Skeletal muscle satellite cell (primary cell): ENCODE measurements around the gene NSUN4.
"Not testable (repeated sequence)": the region's sequence is repeated elsewhere in the genome, so short reads cannot be mapped to it uniquely, and the experiment has no call there.

Experiments used
- H3K27me3 ChIP-seq: 2 replicates; pipeline ENCODE4 v1.7.0; 2013; ENCODE audit warnings: low read length; ENCODE audit not compliant: control insufficient read depth, insufficient read depth
- H3K36me3 ChIP-seq: 2 replicates; pipeline ENCODE4 v1.7.0; 2013; ENCODE audit warnings: mild to moderate bottlenecking, control low read depth, low read length; ENCODE audit not compliant: insufficient read depth
- H3K4me1 ChIP-seq: 2 replicates; pipeline ENCODE4 v1.7.0; 2013; ENCODE audit warnings: low read length; ENCODE audit not compliant: control insufficient read depth, insufficient read depth
- H3K4me2 ChIP-seq: 2 replicates; pipeline ENCODE4 v1.7.0; 2013; ENCODE audit warnings: mild to moderate bottlenecking, low read length
- H3K4me3 ChIP-seq: 2 replicates; pipeline ENCODE4 v1.7.0; 2013; ENCODE audit warnings: low read length
- H3K9ac ChIP-seq: 2 replicates; pipeline ENCODE4 v1.7.0; 2013; ENCODE audit warnings: mild to moderate bottlenecking, low read depth, low read length, moderate library complexity
- H3K9me3 ChIP-seq: replicated peaks from 2 replicates; pipeline ENCODE4 v1.7.0; 2013; ENCODE audit warnings: mild to moderate bottlenecking, control low read depth, low read length

The NSUN4 gene

DNA sequence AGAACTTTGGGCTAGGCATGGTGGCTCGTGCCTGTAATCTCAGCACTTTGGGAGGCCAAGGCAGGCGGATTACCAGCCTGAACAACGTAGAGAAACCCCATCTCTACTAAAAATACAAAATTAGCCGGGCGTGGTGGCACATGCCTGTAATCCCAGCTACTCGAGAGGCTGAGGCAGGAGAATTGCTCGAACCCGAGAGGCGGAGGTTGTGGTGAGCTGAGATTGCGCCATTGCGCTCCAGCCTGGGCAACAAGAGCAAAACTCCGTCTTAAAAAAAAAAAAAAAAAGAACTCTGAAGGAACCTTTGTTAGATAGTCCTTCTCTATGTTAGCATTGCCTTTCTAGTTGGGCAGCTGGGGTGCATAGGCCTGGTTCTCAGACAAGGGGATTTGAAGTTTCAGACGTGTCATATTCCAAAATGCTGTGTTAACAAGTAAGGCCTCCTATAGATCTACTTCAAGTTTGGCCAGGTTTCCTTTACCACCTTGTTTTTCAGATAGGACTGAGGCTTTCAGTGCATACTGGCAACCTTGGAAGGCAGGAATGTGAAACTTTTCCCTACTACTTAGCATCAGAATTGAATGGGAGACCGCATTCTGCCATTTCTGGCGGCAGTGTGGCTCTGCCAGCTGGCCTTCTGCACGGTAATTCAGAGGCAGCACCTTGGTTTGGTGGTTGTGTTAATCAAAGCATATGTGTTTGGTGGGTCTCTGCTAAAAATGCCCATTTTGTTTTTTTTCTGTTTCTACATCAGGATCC, 31.0 kb upstream of the NSUN4 start:
- Histone ChIP-seq H3K36me3 (peaks cover 42% of the 10 kb centered on the region), H3K9ac (no peak overlapping the region)

DNA sequence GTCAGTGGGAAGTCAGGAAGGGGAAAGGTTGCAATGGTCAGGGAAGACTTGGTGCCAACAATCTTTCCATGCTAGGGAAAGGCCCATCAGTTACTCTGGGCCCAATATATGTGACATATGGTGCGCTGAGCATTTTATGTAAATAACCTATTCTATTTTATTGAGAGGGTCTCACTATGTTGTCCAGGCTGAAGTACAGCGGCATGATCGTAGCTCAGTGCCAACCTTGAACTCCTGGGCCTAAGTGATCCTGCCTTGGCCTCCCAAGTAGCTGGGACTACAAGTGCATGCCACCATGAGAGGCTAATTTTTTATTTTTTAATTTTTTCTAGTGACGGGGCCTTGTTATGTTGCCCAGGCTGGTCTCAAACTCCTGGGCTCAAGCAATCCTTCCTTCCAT, 30.3 kb upstream of the NSUN4 start:
- Histone ChIP-seq H3K4me2 (no peak overlapping the region), H3K36me3 (peaks cover 46% of the 10 kb centered on the region), H3K9me3 (no peaks in the 10 kb centered on the region), H3K4me3 (no peak overlapping the region), H3K9ac (no peak overlapping the region), H3K4me1 (peaks cover 11% of the 10 kb centered on the region), H3K27me3 (no peaks in the 10 kb centered on the region)

More for the DNA sequence above, 31.0 kb upstream of the NSUN4 start:
- no peak overlapping the region for H3K4me3 ChIP-seq
- peaks cover 9% of the 10 kb centered on the region for H3K4me1 ChIP-seq
- H3K9me3 ChIP-seq, result no peaks in the 10 kb centered on the region
- H3K27me3 ChIP-seq, result no peaks in the 10 kb centered on the region
- no peak overlapping the region for H3K4me2 ChIP-seq

DNA sequence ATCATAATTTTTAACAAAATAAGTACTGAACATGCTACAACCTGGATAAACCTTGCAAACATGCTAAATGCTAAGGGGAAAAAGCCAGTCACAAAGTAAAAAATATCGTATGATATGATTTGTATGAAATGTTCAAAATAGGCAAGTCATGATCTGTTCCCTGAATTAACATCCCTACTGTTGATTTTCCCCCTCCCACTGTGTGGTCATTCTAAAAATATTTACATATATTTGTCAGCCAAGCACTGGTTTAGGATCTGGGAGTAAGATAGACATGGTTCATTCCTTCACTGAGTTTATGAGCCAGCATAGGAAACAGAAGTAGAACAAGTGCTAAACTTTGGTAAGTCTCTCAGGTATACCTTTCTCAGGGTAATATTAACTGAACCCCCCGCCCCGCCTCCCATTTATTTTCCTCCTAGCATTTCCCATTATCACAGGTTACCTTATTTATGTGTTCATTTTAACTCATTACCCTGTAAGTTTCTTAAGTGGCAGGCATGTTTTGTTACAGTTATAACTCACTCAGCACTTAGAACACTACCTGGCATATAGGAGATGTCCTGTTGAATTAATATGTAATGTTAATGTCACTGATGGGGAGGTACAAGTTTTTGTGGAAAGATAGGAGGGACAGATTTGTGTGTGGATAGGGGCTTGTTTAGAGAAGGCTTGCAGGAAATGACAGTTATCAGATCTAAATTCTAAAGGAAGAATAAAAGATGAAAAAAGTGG, 24.8 kb upstream of the NSUN4 start:
- Histone ChIP-seq H3K4me2 (no peak overlapping the region), H3K4me1 (peaks cover 11% of the 10 kb centered on the region), H3K27me3 (no peaks in the 10 kb centered on the region), H3K4me3 (no peak overlapping the region), H3K9ac (no peak overlapping the region), H3K9me3 (no peaks in the 10 kb centered on the region), H3K36me3 (peaks cover 33% of the 10 kb centered on the region)

DNA sequence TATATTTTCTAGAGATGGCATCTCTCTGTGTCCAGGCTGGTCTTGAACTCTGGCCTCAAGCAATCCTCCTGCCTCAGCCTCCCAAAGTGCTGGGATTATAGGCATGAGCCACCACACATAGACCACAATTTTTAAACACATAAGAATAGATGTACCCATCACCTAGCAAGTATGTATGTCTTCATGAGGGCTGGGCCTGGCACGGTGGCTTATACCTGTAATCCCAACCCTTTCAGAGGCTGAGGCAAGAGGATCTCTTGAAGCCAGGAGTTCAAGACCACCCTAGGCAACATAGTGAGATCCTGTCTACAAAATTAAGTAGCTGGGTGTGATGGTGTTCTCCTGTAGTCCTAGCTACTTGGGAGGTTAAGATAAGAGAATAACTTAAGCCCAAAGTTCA, 23.3 kb upstream of the NSUN4 start:
- H3K9ac ChIP-seq, result no peak overlapping the region
- H3K27me3 ChIP-seq, result no peaks in the 10 kb centered on the region
- no peak overlapping the region for H3K4me3 ChIP-seq
- H3K4me2 ChIP-seq, result no peak overlapping the region
- peaks cover 26% of the 10 kb centered on the region for H3K36me3 ChIP-seq
- peaks cover 11% of the 10 kb centered on the region for H3K4me1 ChIP-seq
- no peaks in the 10 kb centered on the region for H3K9me3 ChIP-seq

DNA sequence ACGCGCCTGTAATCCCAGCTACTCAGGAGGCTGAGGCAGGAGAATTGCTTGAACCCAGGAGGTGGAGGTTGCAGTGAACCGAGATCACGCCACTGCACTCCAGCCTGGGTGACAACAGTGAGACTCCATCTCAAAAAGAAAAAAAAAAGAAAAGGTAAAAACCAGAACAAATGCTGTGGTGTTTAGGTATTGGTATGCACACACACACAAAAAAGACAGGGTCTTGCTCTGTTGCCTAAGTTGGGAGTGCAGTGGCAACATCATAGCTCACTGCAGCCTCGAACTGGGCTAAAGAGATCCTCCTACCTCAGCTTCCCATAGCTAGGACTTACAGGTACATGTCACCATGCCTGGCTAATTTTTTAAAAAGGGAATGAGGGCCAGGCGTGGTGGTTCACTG, 21.3 kb upstream of the NSUN4 start:
- not testable (repeated sequence) for H3K9me3 ChIP-seq, H3K27me3 ChIP-seq, H3K4me2 ChIP-seq, H3K4me3 ChIP-seq, H3K9ac ChIP-seq
- H3K4me1 ChIP-seq, result peaks cover 11% of the 10 kb centered on the region
- peaks cover 14% of the 10 kb centered on the region for H3K36me3 ChIP-seq

DNA sequence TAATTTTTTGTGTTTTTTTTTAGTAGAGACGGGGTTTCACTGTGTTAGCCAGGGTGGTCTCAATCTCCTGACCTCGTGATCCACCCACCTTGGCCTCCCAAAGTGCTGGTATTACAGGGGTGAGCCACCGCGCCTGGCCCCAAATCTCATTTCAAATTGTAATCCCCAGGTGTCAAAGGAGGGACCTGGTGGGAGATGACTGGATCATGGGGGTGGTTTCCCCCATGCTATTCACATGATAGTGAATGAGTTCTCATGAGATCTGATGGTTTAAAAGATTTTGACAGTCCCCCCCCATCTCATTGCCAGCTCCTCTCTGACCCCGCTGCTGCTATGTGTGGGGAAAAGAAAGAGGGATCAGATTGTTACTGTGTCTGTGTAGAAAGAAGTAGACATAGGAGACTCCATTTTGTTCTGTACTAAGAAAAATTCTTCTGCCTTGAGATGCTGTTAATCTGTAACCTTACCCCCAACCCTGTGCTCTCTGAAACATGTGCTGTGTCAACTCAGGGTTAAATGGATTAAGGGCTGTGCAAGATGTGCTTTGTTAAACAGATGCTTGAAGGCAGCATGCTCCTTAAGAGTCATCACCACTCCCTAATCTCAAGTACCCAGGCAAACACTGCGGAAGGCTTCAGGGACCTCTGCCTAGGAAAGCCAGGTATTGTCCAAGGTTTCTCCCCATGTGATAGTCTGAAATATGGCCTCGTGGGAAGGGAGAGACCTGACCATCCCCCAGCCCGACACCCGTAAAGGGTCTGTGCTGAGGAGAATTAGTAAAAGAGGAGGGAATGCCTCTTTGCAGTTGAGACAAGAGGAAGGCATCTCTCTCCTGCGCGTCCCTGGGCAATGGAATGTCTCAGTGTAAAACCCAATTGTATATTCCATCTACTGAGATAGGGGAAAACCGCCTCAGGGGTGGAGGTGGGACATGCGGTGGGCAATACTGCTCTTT, 20.4 kb upstream of the NSUN4 start:
- not testable (repeated sequence) for H3K9me3 ChIP-seq, H3K27me3 ChIP-seq, H3K36me3 ChIP-seq, H3K4me3 ChIP-seq, H3K9ac ChIP-seq, H3K4me1 ChIP-seq, H3K4me2 ChIP-seq

DNA sequence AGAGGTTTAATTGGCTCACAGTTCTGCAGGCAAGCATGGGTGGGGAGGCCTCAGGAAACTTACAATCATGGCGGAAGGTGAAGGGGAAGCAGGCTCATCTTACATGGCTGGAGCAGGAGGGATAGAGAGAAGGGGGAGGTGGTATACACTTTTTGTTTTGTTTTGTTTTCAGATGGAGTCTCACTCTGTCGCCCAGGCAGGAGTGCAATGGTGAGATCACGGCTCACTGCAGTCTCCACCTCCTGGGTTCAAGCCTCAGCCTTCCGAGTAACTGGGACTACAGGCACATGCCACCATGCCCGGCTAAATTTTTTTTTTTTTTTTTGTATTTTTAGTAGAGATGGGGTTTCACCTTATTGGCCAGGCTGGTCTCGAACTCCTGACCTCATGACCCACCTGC, 18.4 kb upstream of the NSUN4 start:
- H3K4me3 ChIP-seq, H3K4me2 ChIP-seq, H3K4me1 ChIP-seq, H3K9me3 ChIP-seq, H3K27me3 ChIP-seq, H3K36me3 ChIP-seq, H3K9ac ChIP-seq: not testable (repeated sequence)

DNA sequence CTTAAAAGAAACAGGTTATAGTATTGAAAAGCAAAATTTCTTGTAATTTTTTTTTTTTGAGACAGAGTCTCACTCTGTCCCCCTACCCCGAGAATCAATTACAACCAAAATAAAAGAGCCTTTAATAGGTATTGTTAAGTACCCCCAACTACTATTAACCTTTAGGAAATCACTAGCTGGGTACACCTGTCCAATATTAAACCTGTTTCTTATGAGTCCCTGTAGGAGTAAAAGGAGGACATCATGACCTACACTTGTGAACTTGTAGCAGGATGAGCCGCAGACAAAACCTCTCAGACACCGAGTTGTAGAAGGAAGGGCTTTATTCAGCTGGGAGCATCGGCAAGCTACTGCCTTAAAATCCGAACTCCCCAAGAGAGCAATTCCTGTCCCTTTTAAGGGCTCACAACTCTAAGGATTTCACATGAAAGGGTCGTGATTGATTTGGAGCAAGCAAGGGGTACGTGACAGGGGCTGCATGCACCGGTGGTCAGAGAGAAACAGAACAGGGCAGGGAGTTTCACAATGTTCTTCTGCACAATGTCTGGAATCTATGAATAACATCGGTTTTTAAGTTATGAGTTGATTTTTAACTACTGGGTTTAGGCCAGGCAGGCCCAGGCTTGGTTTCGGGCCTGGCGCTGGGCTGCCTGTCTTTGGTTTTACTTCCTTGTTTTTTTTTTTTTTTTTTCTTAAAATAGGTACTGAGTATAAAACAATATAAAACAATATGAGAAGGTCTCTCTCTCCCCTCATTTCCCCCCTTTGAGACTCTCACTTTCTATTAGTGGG, 15.1 kb upstream of the NSUN4 start:
- not testable (repeated sequence) for H3K4me2 ChIP-seq, H3K4me1 ChIP-seq, H3K9ac ChIP-seq, H3K4me3 ChIP-seq, H3K36me3 ChIP-seq, H3K9me3 ChIP-seq, H3K27me3 ChIP-seq

DNA sequence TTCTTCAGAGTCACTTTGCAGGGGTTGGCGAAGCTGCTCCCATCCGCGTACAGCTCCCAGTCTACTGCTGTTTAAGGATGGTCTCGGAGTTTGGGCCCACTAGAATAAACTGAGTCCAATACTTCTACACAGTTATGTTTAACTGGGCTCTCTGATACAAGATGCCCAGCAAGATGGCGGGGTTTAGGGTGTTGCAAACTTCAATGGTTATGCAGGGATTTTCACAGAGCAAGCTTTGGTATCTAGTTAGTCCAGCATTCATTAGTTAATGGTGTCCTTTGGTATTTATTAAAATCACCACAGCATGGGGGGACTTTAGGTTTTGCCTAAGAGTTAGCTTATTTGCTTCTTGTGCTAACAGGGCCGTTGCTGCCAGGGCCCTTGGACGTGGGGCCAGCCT, 12.4 kb upstream of the NSUN4 start:
- H3K4me2 ChIP-seq, result not testable (repeated sequence)

DNA sequence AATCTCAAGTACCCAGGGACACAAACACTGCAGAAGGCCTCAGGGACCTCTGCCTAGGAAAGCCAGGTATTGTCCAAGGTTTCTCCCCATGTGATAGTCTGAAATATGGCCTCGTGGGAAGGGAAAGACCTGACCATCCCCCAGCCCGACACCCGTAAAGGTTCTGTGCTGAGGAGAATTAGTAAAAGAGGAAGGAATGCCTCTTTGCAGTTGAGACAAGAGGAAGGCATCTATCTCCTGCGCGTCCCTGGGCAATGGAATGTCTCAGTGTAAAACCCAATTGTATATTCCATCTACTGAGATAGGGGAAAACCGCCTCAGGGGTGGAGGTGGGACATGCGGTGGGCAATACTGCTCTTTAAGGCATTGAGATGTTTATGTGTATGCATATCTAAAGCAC, 10.8 kb upstream of the NSUN4 start:
- H3K4me3 ChIP-seq, H3K9me3 ChIP-seq, H3K36me3 ChIP-seq, H3K4me2 ChIP-seq, H3K9ac ChIP-seq, H3K4me1 ChIP-seq, H3K27me3 ChIP-seq: not testable (repeated sequence)

More for the DNA sequence above, 12.4 kb upstream of the NSUN4 start:
- not testable (repeated sequence) for H3K4me3 ChIP-seq, H3K36me3 ChIP-seq, H3K4me1 ChIP-seq, H3K9me3 ChIP-seq, H3K9ac ChIP-seq, H3K27me3 ChIP-seq

DNA sequence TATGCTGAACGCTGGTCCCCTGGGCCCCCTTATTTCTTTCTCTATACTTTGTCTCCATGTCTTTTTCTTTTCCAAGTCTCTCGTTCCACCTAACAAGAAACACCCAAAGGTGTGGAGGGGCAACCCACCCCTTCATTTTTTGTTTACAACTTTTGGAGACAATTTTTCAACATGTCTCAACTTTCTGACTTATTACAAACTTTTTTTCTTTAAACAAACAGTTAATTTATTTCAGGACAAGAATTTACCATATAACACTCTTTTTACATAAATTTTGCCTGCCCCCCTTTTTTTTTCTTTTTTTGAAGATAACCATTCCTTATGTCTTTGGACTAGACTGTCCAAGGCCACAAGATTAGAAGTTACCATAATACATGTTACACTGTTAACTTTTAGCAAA, 10.2 kb upstream of the NSUN4 start:
- H3K4me3 ChIP-seq, H3K9me3 ChIP-seq, H3K4me2 ChIP-seq, H3K27me3 ChIP-seq, H3K4me1 ChIP-seq, H3K36me3 ChIP-seq, H3K9ac ChIP-seq: not testable (repeated sequence)
